ENCODE data around the gene SREK1IP1.
A peak's percentile ranks its signal among the peaks of the same experiment; 100 is the strongest.
"Not testable (repeated sequence)": the region's sequence is repeated elsewhere in the genome, so short reads cannot be mapped to it uniquely, and the experiment has no call there.

SREK1IP1 gene

DNA sequence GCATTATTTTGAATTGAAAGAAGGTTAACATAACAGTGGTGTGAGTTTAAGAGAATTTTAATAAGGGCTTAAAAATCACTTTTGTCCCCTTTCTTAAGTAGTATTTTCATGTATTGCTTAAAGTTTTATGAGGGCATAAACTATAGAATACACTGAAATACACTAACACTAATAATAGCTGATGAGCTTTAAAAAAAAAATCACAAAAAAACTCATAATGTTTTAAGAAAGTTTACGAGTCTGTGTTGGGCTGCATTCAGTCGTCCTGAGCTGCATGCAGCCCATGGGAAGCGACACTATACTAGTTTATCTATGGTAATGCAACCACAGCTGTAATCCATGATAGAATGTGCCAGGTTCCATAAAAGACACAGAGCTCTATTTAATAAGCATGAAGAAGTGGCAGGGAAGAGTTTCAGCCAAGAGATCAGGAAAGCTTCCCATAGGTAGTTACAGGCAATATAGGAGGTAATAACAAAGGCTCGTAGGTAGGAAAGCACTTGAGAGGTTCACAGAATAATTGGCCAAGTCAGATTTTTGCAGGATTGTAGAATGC lies 4.5 kb downstream of the SREK1IP1 start:
- no peak for DNase-seq

DNA sequence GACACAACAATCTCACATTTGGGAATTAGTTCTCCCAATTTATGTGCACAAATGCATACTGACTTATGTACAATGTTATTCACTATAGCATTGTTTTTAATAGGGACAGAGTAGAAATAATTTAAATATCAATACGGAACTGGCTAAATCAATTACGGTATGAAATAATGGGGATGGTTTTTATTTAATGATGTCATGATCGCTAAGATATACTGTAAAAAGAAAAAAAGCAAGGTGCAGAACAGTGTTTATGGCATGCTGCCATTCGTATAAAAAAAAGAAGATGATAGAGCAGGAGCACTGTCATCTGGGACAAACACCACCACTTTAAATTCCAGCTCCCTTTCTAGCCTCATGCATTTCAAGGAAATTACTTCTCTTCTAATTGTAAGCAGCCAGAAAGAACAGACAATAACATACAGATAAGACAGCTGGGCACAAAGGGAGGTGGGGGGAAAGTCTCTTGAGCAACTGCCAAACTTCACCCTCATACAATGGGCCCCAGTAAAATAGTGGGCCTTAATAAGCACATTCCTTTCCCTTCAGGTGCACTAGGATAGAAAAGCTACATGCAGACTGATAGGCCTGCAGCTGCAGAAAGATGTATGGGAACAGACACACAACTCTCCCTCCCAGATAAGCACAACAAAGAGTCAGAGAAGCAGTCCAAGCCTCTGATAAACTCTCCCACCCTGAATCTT lies 8.4 kb downstream of the SREK1IP1 start:
- no peak for DNase-seq

DNA sequence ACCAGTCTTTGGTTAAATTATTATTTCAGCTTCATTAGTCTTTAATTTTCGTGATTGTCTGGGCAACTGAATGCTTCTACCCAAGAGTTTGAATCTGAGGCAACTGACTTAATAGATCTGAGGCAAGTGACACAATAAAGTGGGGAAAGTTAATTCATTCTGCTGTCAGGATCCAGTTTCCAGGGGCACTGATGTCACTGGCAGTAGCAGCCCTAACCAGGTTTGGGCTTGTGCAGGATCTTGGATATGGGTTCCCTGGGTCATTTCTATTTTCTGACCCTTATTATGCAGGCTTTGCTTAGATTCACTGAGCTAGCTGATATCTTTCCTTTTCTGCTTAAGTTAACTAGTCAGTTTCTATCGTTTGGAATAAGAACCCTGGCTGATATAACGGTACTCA lies 9.6 kb downstream of the SREK1IP1 start:
- DNase-seq: no peak

DNA sequence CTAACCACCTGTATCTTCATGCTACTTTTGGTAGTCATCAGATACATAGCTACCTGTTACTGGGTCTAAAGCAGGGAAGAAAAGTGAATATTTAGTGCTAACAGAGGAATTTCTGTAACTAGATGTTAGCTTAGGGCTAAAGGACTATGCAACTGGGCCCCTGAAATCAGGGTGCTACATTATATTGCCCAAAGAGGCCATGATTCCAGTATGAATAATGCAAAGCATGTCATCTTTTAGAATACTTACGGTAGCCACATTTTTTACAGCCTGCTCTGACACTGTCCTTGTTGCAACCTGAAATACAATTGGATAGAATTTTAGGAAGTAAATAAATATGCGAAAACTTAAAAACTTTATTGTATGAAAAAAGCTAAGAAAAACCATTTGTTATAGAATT lies 14.4 kb downstream of the SREK1IP1 start:
- DNase-seq: no peak

DNA sequence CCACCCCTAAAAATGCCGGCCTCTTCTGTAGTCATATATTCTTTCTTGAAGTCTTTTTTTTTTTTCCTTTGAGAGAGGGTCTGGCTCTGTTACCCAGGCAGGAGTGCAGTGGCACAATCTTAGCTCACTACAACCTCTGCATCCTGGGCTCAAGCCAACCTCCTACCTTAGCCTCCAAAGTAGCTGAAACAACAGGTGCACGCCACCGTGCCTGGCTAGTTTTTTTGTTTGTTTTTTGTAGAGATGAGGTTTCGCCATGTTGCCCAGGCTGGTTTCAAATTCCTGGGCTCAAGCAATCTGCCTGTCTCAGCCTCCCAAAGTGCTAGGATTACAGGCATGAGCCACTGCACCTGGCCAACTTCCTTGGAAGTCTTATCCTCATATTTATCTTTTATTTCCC lies 19.1 kb downstream of the SREK1IP1 start:
- no peak for DNase-seq

DNA sequence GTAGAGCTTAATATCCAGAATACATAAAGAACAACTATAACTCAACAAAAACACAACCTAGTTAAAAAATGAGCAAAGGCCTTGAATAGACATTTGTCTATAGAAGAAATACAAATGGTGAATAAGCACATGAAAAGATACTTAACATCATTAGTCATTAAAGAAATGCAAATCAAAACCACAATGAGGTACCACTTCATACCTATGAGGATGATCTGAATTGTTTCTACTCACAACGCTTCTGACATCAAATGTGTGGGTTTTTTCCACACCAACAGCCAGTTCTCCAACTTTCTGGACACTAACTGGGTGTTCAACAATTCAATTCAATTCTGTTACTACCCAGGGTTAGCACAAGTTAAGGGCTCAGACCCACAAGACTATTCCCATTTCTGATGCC lies 22.0 kb downstream of the SREK1IP1 start:
- DNase-seq: no peak

DNA sequence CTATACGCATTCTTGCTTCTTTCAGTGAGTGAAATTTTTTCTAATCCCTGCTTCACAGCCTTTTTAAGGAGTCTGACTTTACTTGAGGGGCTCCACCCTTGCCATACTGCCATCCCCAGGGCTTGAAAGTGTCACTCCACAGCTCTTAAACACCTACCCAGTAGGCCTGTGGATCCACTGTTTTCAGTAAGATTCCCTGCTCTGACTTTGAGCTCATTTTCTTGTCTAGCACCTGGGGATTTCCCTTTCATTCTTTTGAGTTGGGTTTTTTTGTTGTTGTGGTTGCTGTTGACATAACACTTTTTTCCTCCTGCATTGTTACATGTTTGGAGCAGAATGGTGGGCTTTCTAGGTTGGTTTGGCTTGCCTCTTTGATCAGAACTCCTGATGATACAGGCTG lies 23.6 kb downstream of the SREK1IP1 start:
- no peak for DNase-seq

DNA sequence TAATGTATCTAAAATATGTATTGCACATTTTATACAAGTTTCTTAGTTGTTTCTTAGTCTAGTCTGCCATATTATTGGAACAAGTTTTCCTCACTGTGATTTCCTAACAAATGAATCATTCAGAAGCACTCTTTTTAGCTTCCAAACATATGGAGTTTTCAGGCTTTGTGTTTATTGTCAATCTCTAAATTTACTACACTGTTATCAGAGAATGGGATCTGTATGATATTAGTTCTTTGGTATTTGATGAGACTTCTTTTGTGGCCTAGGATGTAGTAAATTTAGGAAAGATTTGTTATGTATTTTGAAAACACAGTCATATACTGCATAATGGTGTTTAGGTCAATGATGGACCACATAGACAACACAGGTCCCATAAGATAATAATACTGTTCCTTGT lies 25.7 kb downstream of the SREK1IP1 start:
- no peak for DNase-seq

DNA sequence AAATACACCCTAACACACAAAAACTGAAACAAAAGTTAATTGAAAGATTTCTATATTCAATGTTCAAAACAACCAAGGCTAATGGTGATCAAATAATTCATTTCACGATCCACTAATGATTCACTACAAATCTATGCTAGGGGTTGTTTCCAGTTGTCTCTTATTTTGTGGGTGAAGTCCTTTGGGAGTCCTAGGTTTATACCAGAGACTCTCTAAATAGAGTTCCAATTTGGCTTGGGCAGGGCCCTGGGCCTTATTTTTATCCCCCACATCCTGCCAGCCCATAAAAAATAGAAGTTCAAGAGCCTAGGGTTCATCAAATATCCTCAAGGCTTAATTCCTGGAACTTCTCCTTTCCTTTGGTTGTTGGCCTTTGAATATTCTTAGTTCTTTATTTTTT lies 26.1 kb downstream of the SREK1IP1 start:
- no peak for DNase-seq

DNA sequence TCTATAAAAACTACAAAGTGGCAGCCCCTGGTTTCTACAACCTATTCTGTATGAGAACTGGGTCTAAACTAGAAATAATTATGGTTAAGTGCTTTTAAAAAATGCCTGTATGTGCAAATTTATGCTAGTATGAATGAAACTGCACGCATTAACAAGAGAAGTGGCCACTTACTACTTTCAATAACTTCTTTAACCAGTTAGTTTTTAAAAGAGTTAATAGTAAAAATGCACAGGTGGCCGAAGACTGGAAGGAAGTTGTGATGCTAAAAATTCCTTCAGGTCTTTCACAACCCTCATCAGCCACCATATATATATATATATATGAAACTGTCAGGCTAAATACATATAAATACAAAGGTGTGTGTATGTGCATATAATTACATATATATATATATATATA lies 41.3 kb downstream of the SREK1IP1 start:
- no peak for DNase-seq

DNA sequence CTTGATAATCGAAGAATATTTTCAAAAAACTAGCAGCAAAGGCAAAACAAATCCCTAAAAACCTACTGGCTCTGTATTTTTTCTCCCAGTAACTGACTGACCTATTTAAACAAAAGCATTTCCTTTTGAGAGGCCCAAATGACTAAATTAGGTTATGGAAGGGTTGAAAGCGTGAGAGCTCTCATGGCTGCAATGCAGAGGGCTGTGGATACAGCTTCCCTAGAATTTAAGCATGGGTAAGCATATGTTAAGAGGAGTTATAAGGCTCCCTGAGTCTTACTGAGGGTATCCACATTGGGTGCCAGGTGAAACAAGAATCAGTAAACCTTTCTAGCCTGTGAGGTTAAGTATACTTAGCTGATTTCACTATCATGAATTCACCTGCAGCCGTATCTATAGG lies 45.9 kb downstream of the SREK1IP1 start:
- DNase-seq: no peak

DNA sequence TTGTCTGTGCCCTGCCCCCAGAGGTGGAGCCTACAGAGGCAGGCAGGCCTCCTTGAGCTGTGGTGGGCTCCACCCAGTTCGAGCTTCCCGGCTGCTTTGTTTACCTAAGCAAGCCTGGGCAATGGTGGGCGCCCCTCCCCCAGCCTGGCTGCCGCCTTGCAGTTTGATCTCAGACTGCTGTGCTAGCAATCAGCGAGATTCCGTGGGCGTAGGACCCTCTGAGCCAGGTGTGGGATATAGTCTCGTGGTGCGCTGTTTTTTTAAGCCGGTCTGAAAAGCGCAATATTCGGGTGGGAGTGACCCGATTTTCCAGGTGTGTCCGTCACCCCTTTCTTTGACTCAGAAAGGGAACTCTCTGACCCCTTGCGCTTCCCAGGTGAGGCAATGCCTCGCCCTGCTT lies 54.0 kb downstream of the SREK1IP1 start:
- DNase-seq: not testable (repeated sequence)

DNA sequence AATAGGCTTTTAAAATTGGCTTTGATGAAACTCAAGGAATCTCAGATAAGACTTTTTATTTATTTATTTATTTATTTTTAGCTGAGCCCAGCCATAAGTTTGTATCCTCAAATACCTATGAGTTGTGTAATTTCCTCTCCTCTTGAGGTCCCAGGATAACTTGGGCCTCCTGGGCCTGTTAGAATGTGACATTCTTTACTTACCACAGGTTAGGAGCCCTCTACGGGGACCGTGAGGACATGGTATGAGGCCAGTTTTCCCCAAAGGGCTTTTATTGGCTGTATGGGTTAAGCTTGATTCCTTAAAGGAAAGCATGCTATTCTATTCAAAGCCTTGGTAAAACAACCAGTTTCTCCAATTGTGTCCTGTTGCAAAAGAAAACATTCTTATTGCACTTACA lies 61.3 kb downstream of the SREK1IP1 start:
- DNase-seq: no peak

DNA sequence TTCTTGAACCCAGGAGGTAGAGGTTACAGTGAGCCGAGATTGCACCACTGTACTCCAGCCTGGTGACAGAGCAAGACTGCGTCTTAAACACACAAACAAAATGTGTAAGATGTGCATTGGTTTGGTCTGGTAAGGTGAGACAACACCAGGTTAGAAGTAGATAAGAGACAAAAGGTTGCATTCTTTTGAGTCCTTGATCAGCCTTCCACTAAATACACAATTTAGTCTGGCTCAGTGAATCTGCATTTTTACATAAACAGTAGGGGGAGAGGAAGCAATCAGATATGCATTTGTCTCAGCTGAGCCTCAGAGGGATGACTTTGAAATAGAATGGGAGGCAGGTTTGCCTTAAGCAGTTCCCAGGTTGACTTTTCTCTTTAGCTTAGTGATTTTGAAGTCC lies 62.4 kb downstream of the SREK1IP1 start:
- DNase-seq: not testable (repeated sequence)

DNA sequence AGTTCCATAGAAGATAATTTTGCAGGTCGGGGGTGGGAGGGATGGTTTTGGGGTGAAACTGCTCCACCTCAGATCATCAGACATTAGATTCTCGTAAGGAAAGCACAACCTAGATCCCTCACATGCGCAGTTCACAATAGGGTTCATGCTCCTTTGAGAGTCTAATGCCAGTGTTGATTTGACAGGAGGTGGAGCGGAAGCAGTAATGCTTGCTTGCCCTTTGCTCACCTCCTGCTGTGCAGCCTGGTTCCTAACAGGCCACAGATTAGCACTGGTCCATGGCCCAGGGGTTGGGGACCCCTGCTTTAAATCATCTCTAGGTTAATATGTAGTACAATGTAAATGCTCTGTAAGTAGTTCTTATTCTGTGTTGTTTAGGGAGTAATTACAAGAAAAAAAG lies 67.7 kb downstream of the SREK1IP1 start:
- no peak for DNase-seq

DNA sequence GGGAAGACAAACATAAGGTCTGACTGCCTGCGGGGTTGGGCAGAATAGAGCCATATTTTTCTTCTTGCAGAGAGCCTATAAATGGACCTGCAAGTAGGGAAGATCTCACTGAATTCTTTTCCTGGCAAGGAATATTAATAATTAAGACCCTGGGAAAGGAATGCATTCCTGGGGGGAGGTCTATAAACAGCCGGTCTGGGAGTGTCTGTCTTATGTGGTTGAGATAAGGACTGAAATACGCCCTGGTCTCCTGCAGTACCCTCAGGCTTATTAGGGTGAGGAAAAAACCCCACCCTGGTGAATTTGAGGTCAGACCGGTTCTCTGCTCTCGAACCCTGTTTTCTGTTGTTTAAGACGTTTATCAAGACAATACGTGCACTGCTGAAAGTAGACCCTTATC lies 72.1 kb downstream of the SREK1IP1 start:
- DNase-seq: not testable (repeated sequence)

DNA sequence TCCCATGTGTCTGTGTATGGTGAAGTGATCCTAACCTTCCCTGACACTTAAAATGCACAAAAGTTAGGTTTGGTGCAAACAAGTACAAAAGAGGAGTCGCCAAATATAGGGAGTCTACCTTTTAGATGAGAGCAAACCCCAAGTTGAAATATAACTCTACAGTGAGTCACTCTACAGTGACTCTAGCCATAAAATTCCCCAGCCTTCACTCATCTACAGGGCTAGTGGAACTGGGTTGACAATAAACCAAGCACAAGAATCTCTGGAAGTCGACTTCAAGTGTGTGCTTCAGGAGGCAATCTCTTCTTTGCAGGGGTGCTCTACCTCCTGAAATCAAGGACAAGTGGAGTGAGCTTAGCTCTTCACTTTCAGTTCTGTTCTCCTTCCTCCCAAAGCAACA lies 74.9 kb downstream of the SREK1IP1 start:
- no peak for DNase-seq

DNA sequence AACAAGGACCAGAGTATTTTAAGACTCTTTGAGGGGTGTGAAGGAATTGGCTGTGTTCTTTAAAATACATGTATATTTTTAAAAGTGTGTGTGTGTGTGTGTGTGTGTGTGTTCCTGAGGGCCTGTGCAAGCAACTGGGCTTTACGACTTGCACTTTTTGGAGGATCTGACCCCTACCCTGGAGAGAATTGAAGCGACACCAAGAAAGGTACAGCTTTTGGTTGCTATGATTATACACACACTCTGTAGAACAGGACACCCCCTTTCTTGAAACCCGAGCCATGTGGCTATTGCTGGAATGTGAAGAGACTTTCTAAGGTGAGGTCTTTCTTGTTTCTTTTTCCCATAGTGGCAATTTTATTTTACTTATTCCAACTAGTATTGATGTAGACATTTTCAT lies 77.2 kb downstream of the SREK1IP1 start:
- no peak for DNase-seq

DNA sequence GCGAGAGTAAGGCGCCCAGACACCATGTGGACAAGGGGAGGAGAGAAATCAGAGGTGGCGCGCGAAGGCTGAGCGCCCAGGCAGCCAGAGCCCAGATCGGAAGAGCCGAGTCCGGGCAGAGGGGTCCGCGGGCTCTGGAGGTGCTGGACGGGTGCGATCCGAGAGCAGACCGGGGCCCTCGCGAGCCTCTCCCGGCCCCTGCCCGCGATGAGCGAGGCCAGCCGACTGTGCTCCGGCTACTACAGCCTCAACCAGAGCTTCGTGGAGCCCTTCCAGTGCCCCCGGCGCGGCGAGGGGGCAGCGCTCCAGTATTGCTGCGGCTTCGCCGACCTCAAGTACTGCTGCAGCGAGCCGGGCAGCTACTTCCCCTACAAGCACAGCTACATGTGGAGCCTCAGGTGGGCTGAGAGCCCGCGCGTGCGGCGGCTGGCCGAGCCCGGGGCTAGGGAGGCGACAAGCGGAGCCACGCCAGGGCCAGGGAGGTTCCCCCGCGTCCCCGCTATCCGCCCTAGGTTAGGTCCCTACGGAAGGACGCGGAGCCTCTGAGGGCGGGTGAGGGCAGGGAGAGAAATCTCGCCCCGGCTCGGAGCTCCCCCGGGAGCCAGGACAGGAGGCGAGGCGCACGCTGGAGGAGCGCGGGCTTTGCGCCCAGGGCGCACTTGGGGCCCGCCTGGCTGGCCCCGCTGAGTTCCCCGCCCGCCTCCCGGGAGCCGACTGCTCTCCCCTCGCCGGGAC lies 77.9 kb downstream of the SREK1IP1 start, which contains the start of gene SHISAL2B:
Gene SHISAL2B, plus strand, starts transcription at position 87 of the 735 bp plus-strand sequence. Its CDS starts 121 bp downstream, at position 208.
- peak; percentile 22 for DNase-seq

DNA sequence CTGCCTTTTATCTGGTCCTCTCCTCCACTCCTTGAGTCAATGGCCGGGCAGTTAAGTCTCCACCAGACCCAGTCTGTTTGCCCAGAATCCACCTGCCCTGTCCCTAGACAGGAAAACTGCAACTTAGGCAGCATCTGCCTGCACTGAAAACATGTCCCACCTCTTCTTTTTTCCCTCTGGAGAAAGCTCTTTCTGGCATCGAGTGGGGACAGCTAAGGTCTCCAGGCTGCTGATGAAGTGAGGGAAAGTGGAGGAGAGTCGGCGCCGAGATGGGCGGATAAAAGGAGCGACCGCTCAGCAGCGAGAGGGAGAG lies 78.4 kb downstream of the SREK1IP1 start:
- no peak for DNase-seq

DNA sequence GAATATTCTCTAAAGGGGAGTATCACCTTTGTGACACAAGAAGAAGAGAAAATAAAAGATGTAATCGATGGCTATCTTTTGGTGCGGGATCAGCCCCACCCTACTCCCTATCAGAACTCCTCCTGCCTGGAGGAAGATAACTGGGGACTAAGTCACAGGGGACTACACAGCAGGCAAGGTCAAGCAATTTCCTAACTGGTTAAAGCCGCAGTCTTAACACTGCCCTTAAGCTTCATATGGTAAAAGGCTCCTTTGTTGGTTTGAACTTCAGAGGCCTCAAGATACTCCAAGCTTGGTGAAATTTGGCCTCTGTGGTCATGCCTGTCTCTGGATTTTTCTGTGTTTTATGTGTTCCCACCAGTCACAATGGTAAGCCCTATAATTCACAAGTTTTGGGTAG lies 79.5 kb downstream of the SREK1IP1 start:
- DNase-seq: no peak

DNA sequence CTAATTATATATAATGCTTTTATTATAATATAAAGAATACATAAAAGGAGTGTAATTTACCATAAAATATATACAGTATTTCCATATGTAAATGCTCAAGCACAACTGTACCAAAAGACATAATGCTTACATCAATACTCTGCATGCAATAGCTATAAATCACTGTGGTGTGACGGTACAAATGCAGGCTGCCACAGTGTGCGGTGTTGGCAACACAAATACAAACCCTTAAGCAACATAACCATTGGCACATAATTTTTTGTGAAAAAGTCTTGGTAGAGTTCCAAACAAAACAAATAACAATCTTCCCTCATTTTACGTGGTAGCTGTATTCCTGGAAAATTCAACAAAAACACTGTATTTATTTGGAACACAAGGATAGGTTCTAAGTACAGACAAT lies 80.1 kb downstream of the SREK1IP1 start:
- no peak for DNase-seq

DNA sequence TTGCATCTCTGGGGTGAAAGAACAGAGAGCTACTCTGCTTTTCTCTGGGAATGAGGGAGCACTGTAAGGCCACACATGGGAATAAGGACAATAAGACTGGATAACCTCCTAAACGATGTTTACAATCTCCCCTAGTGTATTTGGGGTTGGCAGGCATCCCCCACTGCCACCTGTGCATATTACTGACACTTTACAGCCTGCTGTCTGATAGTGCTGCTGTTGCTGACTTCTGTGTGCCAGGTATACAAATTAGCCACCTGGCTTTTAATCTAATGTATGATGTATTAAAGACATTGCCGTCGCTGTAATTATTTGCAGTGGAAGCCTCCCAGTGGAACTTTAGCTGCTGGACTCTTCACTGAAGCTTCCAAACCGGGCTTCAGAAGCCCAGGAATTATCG lies 82.6 kb downstream of the SREK1IP1 start:
- DNase-seq: no peak

DNA sequence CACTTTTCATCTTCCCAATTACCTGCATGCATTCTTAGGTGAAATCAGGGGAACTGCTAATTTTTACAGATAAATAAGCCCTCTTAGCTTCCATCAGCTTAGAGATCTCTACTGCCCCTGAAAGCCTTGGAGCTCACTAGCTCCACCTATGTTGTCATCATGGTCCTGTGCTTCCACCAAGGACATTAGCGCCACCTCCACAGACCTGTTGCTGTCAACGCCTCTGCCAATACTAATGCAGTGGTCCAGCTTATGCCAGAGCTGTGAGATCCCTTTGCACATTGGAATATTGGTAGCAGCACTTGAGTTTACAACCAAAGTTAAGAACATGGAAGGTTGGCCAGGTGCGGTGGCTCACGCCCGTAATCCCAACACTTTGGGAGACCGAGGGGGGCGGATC lies 85.9 kb downstream of the SREK1IP1 start:
- no peak for DNase-seq

DNA sequence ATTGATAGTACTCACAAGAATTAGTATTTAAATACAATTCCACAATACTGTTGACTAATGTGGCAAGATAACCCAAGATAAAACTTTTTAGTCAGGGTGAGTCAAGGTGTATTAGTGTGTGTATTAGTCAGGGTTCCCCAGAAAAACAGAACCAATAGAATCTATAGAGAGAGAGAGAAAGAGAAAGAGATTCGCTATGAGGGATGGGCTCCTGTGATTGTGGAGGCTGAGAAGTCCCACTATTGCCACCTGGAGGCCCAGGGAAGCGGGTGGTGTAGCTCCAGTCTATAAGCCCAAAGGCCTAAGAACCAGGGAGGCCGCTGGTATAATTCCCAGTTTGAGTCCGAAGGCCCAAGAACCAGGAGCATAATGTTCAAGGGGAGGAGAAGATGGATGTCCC lies 88.2 kb downstream of the SREK1IP1 start:
- DNase-seq: no peak

All from femur (tissue), 1 donor.